WTC11 (cell line): ENCODE data around the gene VIPR2. TPM values are rescaled to one million over a fixed set of nuclear protein-coding genes. Genes with fewer than 3 reads are reported as not detected.

Experiments used
- ATAC-seq: fragments of 200-7000 bp; cut with Tn5 transposase; 2 replicates; pipeline ENCODE4 v1.10.0; 2021; ENCODE audit warnings: mild to moderate bottlenecking, moderate library complexity
- CTCF ChIA-PET: fragments of 300-600 bp; sonication (Branson Sonifier 250); formaldehyde crosslinking; loops from one replicate; lab custom pipeline; 2021; ENCODE audit warnings: antibody characterized with exemption; lab: Charles Lee
- POLR2A ChIA-PET: fragments of 350-600 bp; sonication (Branson Sonifier 250); formaldehyde crosslinking; loops from one replicate; lab custom pipeline; 2021; ENCODE audit warnings: antibody characterized with exemption; lab: Charles Lee
- DNase-seq: peaks from one replicate; pipeline ENCODE4 v3.0.0; 2021; ENCODE audit warnings: low spot score
- H3K27ac Mint-ChIP-seq: 2 replicates; pipeline ENCODE4 v1.8.0; 2021; ENCODE audit warnings: mixed read lengths
- H3K27me3 Mint-ChIP-seq: 2 replicates; pipeline ENCODE4 v1.8.0; 2021; ENCODE audit warnings: low read depth, mild to moderate bottlenecking, moderate library complexity, mixed read lengths
- H3K36me3 Mint-ChIP-seq: 2 replicates; pipeline ENCODE4 v1.8.0; 2021; ENCODE audit warnings: mixed read lengths
- H3K4me1 Mint-ChIP-seq: 2 replicates; pipeline ENCODE4 v1.8.0; 2022; ENCODE audit warnings: mixed read lengths
- H3K4me3 Mint-ChIP-seq: 2 replicates; pipeline ENCODE4 v1.8.0; 2021; ENCODE audit warnings: mild to moderate bottlenecking, moderate library complexity, mixed read lengths
- H3K9me3 Mint-ChIP-seq: 2 replicates; pipeline ENCODE4 v1.8.0; 2021; ENCODE audit warnings: mixed read lengths
- ARID4B ChIP-seq: sonication (generic); formaldehyde crosslinking; IDR thresholded peaks from 2 replicates; pipeline ENCODE4 v1.8.0; 2023; ENCODE audit warnings: missing genetic modification reagents, mild to moderate bottlenecking, borderline replicate concordance
- ATF1 ChIP-seq: sonication (generic); formaldehyde crosslinking; IDR thresholded peaks from 2 replicates; pipeline ENCODE4 v1.8.1; 2023; ENCODE audit warnings: mild to moderate bottlenecking, moderate library complexity, missing genetic modification reagents
- CBFB ChIP-seq: sonication (generic); formaldehyde crosslinking; IDR thresholded peaks from 2 replicates; pipeline ENCODE4 v1.8.1; 2022; ENCODE audit warnings: mild to moderate bottlenecking, low read depth, missing genetic modification reagents
- ELF4 ChIP-seq: sonication (generic); formaldehyde crosslinking; IDR thresholded peaks from 2 replicates; pipeline ENCODE4 v1.8.1; 2022; ENCODE audit warnings: low read depth, mild to moderate bottlenecking, moderate library complexity, missing genetic modification reagents
- GABPB1 ChIP-seq: sonication (generic); formaldehyde crosslinking; IDR thresholded peaks from 2 replicates; pipeline ENCODE4 v1.8.1; 2023; ENCODE audit warnings: mild to moderate bottlenecking, missing genetic modification reagents
- GRHL2 ChIP-seq: fragments of 250-450 bp; sonication (Bioruptor Pico); IDR thresholded peaks from 2 replicates; pipeline ENCODE4 v1.8.0; 2022; ENCODE audit warnings: mild to moderate bottlenecking, moderate library complexity; ENCODE audit not compliant: insufficient replicate concordance, severe bottlenecking
- GTF2I ChIP-seq: fragments of 250-450 bp; sonication (Bioruptor Pico); conservative IDR thresholded peaks from 2 replicates; pipeline ENCODE4 v1.4.0; 2021; ENCODE audit warnings: mild to moderate bottlenecking
- IRF2 ChIP-seq: sonication (generic); formaldehyde crosslinking; IDR thresholded peaks from 2 replicates; pipeline ENCODE4 v1.8.0; 2022; ENCODE audit warnings: low read depth, missing genetic modification reagents, borderline replicate concordance
- NR2C2 ChIP-seq: sonication (generic); formaldehyde crosslinking; IDR thresholded peaks from 2 replicates; pipeline ENCODE4 v1.8.0; 2022; ENCODE audit warnings: mild to moderate bottlenecking, missing genetic modification reagents
- SOX15 ChIP-seq: fragments of 250-450 bp; sonication (Bioruptor Pico); IDR thresholded peaks from 2 replicates; pipeline ENCODE4 v1.9.0; 2021; ENCODE audit warnings: mild to moderate bottlenecking
- USF1 ChIP-seq: sonication (generic); formaldehyde crosslinking; IDR thresholded peaks from 2 replicates; pipeline ENCODE4 v1.8.0; 2022; ENCODE audit warnings: mild to moderate bottlenecking, missing genetic modification reagents
- ZNF232 ChIP-seq: sonication (generic); formaldehyde crosslinking; IDR thresholded peaks from 2 replicates; pipeline ENCODE4 v1.8.0; 2022; ENCODE audit warnings: mild to moderate bottlenecking, missing genetic modification reagents
- total RNA-seq: library from RNA; stranded (reverse); gene quantifications from 3 replicates; pipeline ENCODE4 v1.2.3, GENCODE V29; 2021
- TF ChIP-seq, protein P1 (sequence below): sonication (generic); formaldehyde crosslinking; conservative IDR thresholded peaks from 2 replicates; pipeline ENCODE4 v1.8.1; 2023; ENCODE audit warnings: mild to moderate bottlenecking, low read depth, missing genetic modification reagents, moderate library complexity
- TF ChIP-seq, protein P2 (sequence below): fragments of 250-450 bp; sonication (Bioruptor Pico); IDR thresholded peaks from 2 replicates; pipeline ENCODE4 v1.8.0; 2021; ENCODE audit warnings: mild to moderate bottlenecking

The VIPR2 gene
- total RNA-seq, 1 experiment from 2014 or later: 7.5 TPM

GRCh38 chr7:159057647-159058046 is 87.0 kb downstream of the VIPR2 start:
- peaks cover 4% of the 10 kb centered on the region; the same call in 1 of the 2 replicates for H3K9me3 Mint-ChIP-seq
- TF ChIP-seq USF1 (CRISPR knock-in tag): no peak
- no peak overlapping the region for H3K4me3 Mint-ChIP-seq
- H3K27me3 Mint-ChIP-seq: no peaks in the 10 kb centered on the region
- no peaks in the 10 kb centered on the region for H3K4me1 Mint-ChIP-seq
- H3K36me3 Mint-ChIP-seq: no peaks in the 10 kb centered on the region
- no peak for ATAC-seq
- POLR2A ChIA-PET: no interaction called here
- DNase-seq: no peak
- H3K27ac Mint-ChIP-seq: no peak overlapping the region
- CTCF ChIA-PET: no interaction called here

DNA sequence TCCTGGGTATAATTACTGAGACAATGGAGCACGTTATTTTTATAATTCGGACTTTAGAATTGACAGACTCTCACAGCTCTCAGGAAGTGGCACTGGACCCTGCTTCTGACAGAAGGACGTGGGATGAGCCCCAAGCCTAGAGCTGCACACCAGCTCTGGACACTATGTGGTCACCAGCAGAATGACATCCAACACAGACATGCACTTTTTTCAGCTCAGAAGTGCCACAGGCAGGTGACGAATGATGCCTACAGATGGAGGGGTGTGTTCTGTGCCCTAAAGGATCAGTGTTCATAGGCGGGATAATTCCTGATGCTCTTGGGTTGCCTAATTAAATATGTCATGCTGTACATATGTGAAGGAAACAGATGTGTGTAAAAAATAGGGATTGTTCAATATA is 87.9 kb downstream of the VIPR2 start:
- POLR2A ChIA-PET: no interaction called here
- TF ChIP-seq NR2C2 (no peak), ZNF232 (CRISPR knock-in tag) (no peak), ELF4 (CRISPR knock-in tag) (no peak)
- peaks cover 6% of the 10 kb centered on the region; the same call in 1 of the 2 replicates for H3K9me3 Mint-ChIP-seq
- H3K36me3 Mint-ChIP-seq: no peaks in the 10 kb centered on the region
- H3K27me3 Mint-ChIP-seq: no peaks in the 10 kb centered on the region
- H3K4me1 Mint-ChIP-seq: no peaks in the 10 kb centered on the region
- H3K27ac Mint-ChIP-seq: no peak overlapping the region
- no peak overlapping the region for H3K4me3 Mint-ChIP-seq
- no peak for DNase-seq
- no peak for ATAC-seq
- CTCF ChIA-PET: interaction anchor here (0.8 to 1.0 kb wide), 2 partner anchors 56 to 80 kb away, joined by 3 read pairs; no protein-coding TSS in a partner anchor

DNA sequence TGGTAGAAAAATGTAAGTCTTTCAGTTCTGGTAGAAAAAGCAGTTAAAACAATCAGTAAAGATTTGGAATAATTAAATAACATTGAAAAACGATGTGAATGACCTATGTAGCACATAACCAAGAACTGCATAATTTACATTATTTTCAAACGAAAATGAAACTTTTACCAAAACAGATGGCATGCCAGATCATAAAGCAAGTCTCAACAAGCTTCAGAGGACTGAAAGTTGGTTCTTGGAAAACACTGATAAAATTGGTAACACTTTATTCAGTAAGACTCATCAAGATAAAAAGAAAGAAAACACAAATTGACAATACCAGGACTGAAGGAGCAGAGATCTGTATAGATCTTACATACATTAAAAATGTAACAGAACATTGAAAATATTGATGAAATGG is 92.8 kb downstream of the VIPR2 start:
- no peak for TF ChIP-seq ARID4B
- TF ChIP-seq CBFB: no peak
- TF ChIP-seq, protein P1, sequence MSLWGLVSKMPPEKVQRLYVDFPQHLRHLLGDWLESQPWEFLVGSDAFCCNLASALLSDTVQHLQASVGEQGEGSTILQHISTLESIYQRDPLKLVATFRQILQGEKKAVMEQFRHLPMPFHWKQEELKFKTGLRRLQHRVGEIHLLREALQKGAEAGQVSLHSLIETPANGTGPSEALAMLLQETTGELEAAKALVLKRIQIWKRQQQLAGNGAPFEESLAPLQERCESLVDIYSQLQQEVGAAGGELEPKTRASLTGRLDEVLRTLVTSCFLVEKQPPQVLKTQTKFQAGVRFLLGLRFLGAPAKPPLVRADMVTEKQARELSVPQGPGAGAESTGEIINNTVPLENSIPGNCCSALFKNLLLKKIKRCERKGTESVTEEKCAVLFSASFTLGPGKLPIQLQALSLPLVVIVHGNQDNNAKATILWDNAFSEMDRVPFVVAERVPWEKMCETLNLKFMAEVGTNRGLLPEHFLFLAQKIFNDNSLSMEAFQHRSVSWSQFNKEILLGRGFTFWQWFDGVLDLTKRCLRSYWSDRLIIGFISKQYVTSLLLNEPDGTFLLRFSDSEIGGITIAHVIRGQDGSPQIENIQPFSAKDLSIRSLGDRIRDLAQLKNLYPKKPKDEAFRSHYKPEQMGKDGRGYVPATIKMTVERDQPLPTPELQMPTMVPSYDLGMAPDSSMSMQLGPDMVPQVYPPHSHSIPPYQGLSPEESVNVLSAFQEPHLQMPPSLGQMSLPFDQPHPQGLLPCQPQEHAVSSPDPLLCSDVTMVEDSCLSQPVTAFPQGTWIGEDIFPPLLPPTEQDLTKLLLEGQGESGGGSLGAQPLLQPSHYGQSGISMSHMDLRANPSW (CRISPR knock-in tag): no peak
- TF ChIP-seq GTF2I: no peak
- TF ChIP-seq, all 79 proteins: peak for 0
- Mint-ChIP-seq H3K27me3 (no peaks in the 10 kb centered on the region), H3K4me1 (peaks cover 14% of the 10 kb centered on the region), H3K36me3 (no peaks in the 10 kb centered on the region), H3K27ac (no peak overlapping the region), H3K4me3 (no peak overlapping the region), H3K9me3 (peaks cover 6% of the 10 kb centered on the region; the same call in 1 of the 2 replicates)
- DNase-seq: no peak
- CTCF ChIA-PET: no interaction called here
- POLR2A ChIA-PET: no interaction called here
- no peak for ATAC-seq

GRCh38 chr7:159050704-159051103 is 94.0 kb downstream of the VIPR2 start:
- peaks cover 14% of the 10 kb centered on the region for H3K4me1 Mint-ChIP-seq
- peaks cover 6% of the 10 kb centered on the region; the same call in 1 of the 2 replicates for H3K9me3 Mint-ChIP-seq
- no peak overlapping the region for H3K4me3 Mint-ChIP-seq
- DNase-seq: no peak
- ChIA-PET POLR2A (no interaction called here), CTCF (no interaction called here)
- H3K27ac Mint-ChIP-seq: no peak overlapping the region
- H3K27me3 Mint-ChIP-seq: no peaks in the 10 kb centered on the region
- no peak for ATAC-seq
- H3K36me3 Mint-ChIP-seq: no peaks in the 10 kb centered on the region
- no peak for TF ChIP-seq IRF2 (CRISPR knock-in tag)
- TF ChIP-seq GRHL2 (CRISPR knock-in tag): no peak
- TF ChIP-seq ZNF232 (CRISPR knock-in tag): no peak
- TF ChIP-seq GABPB1 (CRISPR knock-in tag): no peak
- TF ChIP-seq ATF1 (CRISPR knock-in tag): no peak
- TF ChIP-seq, protein P1 (CRISPR knock-in tag): no peak
- no peak for TF ChIP-seq SOX15 (CRISPR knock-in tag)
- TF ChIP-seq, protein P2, sequence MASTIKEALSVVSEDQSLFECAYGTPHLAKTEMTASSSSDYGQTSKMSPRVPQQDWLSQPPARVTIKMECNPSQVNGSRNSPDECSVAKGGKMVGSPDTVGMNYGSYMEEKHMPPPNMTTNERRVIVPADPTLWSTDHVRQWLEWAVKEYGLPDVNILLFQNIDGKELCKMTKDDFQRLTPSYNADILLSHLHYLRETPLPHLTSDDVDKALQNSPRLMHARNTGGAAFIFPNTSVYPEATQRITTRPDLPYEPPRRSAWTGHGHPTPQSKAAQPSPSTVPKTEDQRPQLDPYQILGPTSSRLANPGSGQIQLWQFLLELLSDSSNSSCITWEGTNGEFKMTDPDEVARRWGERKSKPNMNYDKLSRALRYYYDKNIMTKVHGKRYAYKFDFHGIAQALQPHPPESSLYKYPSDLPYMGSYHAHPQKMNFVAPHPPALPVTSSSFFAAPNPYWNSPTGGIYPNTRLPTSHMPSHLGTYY (CRISPR knock-in tag): no peak
